Globus pallidus (tissue), 1 donor: ENCODE measurements around the gene CRB2.

Experiments used
- DNase-seq: peaks from one replicate; pipeline ENCODE4 v3.0.0-alpha.2; 2015; ENCODE audit warnings: low spot score

The CRB2 gene

DNA sequence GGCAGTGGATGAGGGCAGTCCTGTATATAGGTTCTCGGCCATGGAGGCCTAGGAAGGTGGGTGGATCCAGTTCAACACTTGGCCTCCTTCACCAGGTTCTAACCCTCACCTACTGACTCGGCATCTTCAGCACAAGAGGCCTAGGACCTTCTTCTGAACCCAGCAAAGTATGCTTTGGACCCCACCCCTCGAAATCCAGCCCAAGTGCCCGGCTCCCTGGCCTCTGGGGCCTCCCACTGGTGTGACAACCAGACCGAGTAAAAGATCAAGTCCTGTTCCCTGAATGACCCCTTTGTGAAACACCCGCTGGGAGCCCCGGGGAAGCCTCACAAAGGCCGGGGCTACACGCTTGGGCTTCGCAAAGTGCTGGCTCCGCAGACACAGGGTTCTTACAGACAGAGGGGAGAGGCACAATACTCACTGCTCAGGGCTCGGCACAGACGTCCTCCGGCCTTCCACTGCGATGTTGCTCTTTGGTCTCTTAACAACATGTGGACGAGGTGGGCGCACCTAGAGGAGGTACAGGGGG is 47.0 kb downstream of the CRB2 start:
- peak; percentile 42 for DNase-seq

DNA sequence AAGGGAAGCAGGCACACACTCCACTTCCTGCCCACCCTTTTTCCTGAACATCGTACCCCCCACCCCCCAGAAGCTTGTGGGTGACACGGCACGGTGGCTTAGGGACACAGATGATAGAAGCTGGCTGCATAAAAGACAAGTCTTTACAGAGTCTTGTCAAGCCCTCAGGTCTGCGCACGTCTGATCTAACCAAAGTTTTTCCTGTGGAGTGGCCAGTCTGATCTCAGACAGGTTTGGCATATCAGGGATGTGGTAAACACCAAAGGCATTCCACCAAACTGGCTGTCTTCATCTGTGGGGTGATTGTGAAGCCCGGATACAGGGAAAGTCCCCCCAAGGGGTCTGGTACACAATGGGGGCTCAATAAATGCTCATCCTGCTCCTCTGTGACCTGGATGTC is 50.0 kb downstream of the CRB2 start:
- DNase-seq: no peak

DNA sequence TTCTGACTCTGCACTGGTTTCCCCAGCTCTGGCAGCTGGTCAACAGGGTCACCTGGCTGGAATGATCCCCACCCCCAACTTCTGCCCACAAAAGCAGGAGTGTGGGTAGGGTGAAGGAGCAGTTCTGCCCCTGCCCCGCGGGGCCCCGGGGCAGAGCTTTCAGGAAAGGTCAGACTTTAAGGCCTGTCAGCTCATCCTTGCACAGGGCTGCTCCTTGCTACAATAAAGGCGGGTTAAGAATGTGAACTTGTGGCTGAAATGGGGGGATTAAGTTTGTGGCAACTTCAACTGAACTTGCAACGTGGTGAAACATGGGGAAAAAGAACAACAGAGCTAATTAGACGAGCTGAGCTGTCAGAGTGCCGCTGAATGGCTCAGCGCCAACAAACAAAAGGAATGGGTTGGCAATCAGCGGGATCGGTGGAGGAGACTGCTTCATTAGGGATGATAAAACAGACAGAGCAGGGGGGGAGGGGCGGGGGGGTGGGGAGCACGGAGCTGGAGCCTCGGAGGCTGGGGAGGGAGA is 50.8 kb downstream of the CRB2 start:
- DNase-seq: no peak

DNA sequence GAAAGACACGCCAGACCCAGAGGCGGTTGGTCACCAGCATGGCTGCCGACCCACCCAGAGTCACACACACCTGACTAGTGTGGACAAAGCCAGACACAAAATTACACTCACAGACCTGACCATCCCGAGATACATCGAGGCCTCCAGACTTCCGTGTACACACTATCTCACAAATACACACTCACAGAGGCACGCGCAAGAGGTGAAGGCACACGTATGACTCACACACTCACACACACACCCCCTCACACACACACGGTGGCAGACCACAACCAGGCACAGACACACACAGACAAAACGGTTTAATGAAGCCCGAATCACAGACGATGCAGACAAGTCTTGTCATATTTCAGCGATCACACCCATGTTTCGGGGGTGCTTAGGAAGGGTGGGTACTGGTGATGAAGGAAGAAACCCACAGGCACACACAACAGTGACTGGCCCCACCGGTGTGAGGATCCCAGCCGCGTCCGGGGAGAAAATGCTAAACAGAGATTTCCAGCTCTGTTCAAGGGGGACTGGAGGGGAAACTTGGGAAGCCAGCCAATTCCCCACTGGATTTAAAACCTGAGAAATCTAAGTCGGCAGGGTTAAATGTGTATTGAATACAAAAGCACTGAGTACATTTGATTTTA is 51.3 kb downstream of the CRB2 start:
- DNase-seq: no peak

DNA sequence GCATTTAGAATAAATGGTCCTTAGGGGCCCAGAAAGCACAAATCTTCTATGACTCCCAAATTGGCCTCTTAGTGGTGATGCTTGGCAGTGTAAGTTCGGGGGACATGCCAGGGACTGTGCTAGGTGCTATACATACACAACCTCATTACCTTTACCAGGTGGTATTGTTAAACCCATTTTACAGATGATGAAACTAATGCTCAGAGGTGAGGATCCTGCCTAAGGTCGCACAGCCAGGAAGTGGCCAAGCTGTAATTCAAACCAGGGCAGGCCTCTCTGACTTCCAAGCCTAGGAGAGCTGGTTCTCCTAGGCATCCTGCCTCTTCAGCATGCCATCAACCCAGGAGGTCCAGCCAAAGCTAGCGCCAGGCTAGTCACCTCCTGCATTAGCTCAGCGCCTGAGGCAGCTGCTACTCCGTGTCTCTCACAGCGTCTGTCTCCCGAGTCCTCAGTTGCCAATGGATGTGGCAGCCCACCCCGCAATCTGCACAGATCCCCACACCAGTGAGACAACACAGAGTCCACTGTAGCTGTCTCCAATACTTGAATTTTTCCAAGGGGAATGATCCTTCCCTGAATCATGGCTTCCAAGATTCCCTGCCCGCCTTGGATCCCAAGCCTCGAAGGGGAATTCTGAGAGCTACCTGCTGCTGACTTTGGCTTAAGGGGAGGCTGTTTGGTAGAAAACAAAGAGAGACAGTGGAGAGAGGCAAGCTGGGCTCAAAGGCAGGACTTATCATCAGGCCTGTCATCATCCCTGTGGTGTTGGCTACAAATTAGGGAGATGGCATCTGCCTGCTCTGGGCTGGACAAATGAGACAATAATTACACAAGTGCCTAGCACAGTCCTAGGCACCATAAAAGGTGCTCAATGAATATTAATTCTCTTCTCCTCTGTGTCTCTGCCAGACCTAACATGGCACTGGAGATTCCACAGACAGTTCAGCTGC is 52.6 kb downstream of the CRB2 start:
- no peak for DNase-seq

DNA sequence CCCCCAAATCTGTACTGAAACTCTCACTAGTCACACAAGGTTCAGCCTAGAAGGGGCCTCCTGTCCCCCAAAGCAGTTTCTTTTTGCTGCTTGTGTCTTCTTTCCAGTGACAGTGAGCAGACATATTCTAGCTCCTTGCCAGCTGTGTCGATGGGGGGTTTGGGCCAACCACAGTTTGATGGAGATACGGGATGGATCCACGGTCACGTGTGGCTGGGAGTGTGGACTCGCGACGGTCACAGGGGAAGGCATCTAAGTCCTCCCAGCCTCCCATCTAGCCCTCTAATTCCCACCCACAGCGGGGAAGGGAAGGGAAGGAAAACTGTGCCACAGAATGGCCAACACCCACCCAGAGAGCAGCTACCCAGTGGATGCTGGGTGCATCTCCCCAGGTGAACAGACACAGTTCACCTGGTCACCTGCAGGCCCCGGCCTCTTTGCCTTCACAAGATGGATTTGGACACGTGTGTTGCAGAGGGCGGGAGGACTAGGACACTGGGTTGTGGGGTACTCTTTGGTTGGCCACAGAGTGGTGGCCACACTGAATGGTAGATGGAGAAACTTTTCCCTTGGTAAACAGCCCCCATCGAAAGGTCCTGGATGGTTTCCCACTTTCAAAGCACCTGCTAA is 54.4 kb downstream of the CRB2 start:
- no peak for DNase-seq

DNA sequence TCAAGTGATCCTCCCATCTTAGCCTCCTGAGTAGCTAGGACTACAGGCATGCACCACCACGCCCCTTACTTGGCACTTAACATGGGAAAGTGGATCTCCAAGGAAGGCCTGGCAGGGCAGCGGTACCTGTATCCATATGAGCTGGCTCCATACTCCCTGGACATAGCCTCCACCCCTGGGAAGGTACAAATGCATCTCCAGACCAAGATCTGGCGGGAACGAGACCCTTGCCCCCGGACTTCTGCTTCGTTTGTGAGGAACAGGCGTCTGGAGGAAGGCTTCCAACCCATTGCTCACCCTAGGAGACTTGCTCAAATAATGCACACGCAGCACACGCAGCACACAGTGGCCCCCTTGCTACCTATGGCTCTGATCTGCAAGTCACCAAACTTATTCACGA is 55.2 kb downstream of the CRB2 start:
- no peak for DNase-seq

DNA sequence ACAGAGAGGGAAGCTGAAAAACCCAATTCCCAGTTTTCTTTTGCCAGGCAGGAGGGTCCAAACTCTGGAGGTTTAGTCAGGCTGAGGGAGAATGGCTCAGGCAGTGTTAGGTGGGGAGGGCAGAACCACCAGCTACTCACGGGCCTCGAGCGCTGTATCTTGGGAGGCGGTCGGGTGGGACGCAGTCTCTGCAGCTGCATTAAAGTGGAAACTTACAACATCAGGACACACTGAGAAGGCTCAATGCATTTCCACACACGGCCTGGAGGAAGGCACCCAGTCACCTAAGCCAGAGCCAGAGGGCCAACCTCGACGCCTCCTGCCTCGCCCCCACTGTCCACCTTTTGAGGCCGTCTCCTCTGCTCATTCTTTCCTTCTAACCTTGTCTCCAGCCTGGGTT is 55.6 kb downstream of the CRB2 start:
- DNase-seq: no peak

DNA sequence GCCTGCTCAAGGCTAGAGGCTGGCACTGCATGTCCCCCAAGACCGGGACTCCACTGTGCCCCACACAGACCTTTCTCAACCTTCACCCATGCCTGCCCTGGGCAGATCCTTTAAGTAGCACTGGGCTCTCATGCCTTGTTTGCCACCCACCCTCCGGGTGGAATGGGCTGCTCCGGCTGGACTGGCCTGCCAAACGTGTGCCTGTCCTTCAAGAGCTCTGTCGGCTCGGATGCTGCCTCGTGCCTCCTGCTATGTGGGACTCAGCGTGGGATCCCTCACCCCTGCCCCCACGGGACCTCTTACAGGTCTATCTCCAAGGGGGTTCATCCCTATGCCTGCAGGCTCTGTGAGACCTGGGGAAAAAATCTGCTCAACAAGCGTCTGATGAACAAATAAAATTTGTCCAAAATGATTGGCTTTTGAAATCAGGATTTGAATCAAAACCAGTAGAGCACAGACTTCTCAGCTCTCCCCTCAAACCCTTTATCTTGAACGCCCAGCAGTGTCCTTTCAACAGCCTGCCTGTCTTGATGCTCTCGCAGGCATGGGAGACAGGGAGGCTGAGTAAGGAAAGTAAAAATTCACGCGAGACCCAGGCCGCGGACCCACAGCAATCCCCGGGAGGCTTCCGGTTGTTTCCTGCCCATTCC is 56.3 kb downstream of the CRB2 start:
- DNase-seq: no peak

DNA sequence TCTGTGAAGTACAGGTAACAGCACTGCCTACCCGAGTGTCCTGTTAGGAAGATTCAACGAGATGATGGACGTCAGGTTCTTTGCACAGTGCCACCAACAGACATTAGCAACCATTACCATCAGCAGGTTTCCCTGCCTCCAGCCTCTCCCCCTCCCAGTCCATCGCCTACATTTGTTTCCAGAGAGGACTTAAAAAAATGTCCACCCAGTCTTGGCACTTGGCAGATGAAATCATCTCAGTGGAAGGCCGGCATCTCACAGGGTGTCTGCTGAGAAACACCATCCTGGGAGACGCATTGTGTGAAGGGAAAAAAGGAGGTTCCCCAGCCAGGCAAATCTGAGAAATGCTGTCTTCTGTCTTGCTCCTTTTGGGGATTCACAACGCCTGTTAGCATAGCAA is 58.2 kb downstream of the CRB2 start:
- no peak for DNase-seq

DNA sequence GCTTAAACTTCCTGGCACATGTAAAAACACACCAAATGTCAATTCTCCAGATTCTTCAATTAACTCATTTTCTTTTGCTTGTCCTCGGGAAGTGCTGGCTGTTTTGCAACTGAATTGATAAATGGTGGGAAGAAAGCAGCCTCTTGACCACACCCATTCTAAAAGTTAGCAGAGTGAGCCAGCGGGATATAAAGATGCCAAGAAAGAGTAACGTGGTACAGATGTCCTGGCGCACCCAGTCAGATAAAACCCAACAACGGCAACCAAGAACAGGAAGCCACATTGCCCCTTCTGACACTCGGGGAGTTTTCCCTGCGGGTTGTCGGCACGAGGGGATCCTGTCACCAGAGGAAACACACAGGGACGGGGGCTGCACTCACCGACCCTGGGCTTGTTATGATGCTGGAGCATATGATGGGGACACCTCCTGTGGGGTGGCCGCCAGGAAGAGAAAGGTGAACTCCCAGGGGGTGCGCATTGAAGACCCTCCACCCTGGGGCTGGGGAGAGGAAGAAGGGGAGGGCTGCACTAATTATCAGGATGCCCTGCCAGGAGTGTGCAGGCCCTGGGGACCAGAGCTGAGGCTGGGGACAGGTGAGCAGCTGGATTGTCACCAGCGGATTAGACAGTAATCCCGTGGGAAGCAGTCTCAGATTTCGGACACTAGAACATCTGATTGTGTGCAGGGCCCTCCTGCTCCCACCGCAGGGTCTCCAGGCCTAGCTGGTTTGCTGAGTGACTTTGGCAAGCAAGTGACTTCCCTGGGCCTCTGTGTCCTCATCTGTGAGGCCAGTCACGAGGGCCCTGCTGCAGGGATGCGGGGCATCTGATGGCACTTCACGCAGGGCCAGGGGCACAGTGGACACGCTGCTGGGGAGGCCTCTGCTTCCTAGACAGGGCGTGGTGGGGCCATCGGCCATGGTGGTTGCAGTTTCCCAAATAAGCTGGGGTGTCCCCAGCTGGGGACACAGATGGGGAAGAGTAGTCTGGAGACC is 59.2 kb downstream of the CRB2 start:
- no peak for DNase-seq

DNA sequence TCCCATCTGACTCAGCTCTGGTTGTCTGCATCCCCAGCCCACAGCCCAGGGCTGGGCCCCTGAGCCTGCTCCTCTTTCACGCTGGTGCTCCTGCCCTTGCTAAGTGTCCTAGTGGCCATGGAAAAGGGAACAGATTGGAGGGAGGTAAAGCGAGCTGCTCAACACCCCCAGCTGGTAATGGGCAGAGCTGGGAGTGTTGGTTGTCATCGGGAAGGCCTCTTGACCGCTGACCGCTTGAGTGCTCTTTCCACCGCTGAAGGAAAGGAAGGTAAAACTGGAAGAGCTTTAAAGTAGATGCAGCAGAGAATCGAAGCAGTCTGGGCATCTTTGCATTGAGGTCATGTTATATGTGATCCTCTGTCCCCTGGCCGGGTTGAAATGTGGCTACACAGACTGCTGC is 60.2 kb downstream of the CRB2 start:
- no peak for DNase-seq

DNA sequence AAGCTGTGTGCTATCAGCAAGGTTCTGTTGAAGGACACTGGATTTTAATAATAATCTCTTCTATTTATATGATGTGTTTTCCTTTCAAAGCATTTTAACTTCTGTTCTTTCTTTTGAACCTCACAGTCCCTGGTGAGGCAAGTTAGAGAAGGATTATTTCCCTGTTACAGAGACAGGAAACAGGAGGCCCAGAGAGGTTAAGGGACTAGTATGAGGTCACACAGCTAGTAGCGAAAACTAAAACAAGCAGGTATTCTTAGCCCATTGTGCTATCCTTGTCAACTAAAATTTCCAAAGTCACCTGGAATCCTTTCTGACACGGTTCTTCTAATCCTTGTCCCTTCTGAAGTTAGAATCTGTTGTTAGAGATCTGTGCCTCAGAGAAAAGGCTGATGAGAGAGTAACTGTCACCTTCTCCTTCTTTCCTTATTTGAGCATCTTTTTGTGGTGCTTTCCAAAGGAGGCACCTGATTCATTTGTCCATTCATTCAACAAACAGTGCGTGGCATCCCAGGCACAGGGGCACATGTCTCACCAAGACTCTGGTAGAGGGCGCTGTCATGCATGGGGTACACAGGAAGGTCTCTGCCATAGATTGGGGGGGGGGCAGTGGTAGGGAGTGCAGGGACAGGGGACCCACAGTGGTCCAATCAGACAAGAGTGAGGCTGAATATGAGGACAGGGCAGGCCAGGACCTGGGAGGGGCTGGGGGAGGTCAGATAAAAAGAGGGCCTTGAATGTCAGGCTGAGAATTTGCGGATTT is 61.5 kb downstream of the CRB2 start:
- no peak for DNase-seq

DNA sequence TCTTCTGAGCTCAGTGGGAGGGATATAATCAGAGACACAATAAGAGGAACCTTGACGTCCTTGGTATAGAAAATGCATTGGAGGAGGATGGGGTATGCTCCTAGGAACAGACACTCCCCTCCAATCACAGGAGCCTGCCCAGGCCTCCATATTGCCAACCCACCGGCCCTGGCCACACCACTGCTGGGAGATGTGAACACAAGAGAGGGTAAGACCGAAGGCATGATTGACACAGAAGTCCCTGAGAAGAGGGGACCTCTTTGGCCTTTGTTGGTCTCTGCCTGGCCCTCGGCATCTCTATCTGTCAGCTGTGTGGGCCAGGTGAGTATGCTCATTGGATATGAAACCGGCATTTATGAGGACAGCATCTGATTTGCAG is 62.0 kb downstream of the CRB2 start:
- no peak for DNase-seq

DNA sequence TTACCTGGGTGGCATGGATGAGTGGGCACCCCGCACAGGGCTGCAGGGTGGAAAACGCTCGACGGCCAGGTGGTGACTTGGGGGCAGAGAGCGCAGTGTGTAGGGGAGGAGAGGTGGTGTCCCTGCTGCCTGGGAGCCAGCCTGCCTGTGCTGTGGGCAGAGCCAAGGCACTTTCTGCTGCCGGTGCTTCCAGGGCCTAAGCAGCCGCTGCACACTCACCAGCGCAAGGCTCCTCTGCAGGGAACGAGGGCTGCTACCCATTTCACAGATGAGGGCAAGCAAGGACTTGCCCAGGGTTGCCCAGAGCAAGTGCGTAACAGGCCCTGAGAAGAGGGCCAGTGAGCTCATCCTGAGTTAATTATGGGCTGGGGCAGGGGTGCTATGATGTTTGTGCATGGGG is 62.5 kb downstream of the CRB2 start:
- DNase-seq: no peak

DNA sequence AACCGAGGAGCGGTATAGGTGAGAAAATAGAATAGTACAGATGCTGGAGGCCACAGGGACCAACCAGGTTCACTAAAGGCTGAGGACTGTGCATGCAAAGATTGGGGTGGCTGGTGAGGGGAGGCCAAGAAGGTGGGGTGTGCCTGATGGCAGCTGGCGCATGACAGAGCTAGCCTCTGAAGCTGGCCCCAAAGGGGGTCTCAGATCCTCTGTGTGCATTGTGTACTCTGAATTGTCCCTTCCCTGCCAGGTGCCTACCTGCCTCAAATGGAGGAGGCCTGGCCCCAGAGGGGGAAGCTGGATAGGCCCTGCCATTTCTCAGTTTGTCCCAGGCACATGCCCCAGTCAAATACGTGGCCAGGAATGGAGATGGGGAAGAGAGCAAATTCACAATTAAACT is 63.1 kb downstream of the CRB2 start:
- no peak for DNase-seq

DNA sequence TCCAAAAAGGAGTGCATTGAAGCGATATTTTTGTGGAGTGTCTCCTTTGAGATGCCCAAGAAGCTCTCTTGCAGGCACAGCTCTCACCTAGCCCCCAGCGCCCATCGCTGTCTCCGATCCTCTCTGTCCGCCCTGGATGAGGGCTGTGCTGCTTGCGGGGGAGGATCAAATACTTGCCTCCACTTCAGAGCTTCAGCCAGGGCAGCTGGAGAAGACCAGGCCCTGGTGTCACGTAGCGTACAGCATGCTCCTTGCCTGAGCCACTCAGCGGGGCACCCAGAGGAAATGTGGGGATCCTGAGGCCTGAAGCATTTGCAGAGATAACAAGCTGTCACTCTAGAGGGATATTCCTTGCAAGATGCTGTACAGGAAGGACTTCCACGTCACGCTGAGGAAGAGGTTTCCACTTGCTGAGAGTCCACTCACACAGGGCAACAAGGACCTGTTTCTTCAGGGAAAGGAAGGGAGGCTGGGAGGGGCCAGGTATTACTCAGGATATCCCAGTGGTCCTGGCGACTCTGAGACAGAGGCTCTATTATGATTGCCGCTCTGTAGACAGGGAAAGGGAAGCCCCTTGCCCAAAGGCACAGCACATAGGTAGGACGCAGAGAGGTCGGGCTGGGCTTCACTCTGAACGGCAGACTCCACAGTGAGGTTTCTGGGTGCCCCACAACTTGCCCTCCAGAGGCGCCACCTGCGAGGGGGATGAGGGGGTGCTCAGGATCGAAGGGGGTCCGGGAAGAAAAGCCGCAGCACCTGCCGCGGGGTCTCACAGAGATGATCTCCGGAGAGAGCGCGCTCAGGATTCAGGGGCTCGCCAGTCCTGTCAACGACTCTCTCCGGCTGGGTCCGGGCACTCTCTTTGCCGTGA is 64.0 kb downstream of the CRB2 start:
- no peak for DNase-seq

DNA sequence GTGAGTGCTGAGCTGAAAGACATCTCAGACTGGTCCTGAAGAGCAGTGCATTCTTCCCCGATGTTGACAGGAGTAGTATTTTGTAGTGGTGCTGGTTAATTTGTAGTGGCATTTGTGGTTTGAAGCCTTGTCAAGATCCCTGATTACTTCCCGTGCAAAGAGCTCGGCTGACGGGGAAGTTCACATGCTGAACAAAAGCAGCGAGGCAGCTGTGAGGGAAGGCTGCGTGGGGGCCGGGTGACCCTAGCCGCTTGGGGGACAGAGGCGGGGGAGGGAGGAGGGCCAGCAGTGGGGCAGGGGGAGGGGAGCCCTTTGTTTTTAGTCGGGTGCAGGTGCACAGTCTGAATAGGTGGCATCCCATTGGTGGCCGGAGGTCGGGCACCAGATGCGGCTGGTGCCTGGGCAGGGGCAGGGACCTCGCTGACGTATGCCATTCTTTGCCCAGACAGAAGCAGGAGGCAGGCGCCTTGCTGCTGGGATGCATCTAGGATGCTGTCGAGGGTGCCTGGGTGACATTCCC is 64.7 kb downstream of the CRB2 start:
- no peak for DNase-seq

DNA sequence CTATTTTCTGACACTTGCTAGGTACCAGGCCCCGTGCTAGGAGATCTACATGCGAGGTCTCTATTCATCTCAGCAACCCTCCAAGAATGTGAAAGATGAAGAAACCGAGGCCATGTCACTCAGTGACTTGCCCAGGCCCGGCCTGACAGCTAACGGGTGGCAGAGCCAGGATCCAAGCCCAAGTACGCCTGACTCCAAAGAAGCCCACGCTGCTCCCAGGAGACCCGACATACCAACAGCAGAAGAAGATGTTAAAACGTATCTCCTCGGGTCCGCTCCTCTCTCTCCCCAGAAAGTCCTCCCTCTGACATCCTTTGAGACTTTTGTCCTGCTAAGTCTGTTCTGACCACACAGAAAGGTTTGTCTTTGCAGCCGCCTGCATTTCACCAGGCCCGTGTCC is 65.2 kb downstream of the CRB2 start:
- DNase-seq: no peak
